ENCODE data around the gene ARHGAP45.

Gene ARHGAP45

GRCh38 chr19:1068009-1069001 is 1.3 kb downstream of the ARHGAP45 start:
- no peak overlapping the region for H3K4me3 ChIP-seq (ENCODE audit: low read depth, low read length)

GRCh38 chr19:1069009-1069779 is 2.2 kb downstream of the ARHGAP45 start:
- no peak overlapping the region for H3K4me3 ChIP-seq (ENCODE audit: low read depth, low read length)

DNA sequence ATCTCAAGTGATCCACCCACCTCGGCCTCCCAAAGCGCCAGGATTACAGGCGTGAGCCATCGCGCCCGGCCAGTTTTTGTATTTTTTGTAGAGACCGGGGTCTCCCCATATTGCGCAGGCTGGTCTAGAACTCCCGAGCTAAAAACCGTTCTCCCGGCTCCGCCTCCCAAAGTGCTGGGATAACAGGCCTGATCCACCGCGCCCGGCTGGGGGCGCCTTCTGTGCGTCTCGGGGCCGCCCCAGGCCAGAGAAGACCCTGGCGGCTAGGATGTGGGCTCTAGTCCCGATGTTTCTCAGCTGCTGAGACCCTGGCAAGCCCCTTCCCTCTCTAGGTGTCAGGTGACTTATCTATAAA is 3.6 kb downstream of the ARHGAP45 start:
- H3K4me3 ChIP-seq (ENCODE audit: low read depth, low read length), result peak overlapping the region; percentile 43

GRCh38 chr19:1070931-1071791 is 4.2 kb downstream of the ARHGAP45 start:
- peak overlapping the region; percentile 43 for H3K4me3 ChIP-seq (ENCODE audit: low read depth, low read length)

DNA sequence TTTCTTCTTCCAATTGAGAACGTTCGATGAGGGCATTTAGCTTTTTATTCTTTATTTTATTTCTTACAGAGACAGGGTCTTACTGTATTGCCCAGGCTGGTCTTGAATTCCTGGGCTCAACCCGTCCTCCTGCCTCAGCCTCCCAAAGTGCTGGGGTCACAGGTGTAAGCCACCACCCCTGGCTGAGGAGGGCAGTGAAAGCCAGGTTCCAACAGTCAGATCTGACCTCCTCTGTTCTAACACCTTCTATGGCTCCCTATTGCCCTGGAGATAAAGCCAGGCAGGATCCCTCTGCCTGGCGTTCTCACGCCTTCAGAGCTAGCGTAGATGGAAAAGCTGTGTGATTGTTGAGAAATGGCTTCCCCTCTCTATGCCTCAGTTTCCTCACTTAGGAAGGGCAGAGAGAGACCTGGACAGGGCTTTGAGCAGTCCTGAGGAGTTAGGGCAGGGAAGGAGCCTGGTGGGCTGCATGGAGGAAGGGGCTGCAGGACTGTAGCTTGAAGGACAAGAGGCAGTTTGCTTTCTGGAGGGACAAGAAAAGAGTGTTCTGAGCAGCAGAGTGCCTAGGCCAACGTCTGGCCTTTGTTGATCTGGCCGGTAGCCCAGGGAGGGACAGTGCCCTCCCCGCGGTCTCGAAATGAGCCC is 5.5 kb downstream of the ARHGAP45 start:
- no peak overlapping the region for H3K4me3 ChIP-seq (ENCODE audit: low read depth, low read length)

GRCh38 chr19:1073063-1073955 is 6.3 kb downstream of the ARHGAP45 start:
- no peak overlapping the region for H3K4me3 ChIP-seq (ENCODE audit: low read depth, low read length)

DNA sequence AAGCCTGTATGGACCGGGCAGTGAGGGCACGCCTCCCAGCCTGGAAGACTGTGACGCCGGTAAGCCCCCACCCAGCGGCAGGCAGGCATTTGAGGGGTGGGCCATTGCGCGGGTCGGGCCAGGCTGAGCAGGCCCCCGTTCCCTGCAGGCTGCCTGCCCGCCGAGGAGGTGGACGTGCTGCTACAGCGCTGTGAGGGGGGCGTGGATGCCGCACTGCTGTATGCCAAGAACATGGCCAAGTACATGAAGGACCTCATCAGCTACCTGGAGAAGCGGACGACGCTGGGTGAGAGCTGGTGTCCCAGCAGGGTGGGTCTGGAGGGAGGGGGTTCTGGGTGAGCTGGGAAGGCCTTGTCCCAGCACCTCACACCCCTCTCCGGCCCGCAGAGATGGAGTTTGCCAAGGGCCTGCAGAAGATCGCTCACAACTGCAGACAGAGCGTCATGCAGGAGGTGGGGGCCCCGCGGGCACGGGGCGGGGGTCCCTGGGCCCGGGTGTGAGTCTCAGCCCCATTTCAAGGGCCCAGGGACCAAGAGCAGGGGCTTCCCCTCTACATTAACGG is 7.1 kb downstream of the ARHGAP45 start:
- H3K4me3 ChIP-seq (ENCODE audit: low read depth, low read length), result no peak overlapping the region

DNA sequence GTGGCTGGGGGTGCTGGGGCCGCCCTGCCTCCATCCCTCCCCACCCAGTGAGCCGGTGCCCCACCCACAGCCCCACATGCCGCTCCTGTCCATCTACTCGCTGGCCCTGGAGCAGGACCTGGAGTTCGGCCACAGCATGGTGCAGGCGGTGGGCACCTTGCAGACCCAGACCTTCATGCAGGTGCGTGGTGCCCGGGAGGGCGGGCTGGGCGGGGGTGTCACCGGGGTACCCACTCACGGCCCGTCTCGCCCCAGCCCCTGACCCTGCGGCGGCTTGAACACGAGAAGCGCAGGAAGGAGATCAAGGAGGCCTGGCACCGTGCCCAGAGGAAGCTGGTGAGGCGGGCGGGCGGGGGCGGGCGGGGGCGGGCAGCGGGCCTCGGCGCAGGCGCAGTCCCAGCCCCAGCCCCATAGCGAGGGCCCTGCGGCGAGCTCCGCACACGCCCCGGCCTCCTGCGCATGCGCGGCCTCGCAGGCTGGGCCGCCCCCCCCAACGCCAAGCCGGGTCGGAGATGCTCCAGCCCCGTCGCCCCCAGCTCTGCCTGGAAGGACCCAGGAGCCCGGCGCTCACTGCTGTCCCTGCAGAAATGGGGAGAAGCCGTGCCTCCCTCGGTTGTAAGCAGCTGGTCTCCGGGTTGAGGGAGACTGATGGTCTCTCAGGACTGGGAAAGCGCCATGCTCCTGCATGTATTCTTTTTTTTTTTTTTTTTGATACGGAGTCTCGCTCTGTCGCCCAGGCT is 7.7 kb downstream of the ARHGAP45 start:
- no peak overlapping the region for H3K4me3 ChIP-seq (ENCODE audit: low read depth, low read length)

GRCh38 chr19:1076046-1076386 is 9.0 kb downstream of the ARHGAP45 start:
- H3K4me3 ChIP-seq (ENCODE audit: low read depth, low read length), result no peak overlapping the region

- no peak overlapping the region for H3K4me3 ChIP-seq (ENCODE audit: low read depth, low read length)
Measured at GRCh38 chr19:1076951-1077350, 10.0 kb downstream of the ARHGAP45 start.

DNA sequence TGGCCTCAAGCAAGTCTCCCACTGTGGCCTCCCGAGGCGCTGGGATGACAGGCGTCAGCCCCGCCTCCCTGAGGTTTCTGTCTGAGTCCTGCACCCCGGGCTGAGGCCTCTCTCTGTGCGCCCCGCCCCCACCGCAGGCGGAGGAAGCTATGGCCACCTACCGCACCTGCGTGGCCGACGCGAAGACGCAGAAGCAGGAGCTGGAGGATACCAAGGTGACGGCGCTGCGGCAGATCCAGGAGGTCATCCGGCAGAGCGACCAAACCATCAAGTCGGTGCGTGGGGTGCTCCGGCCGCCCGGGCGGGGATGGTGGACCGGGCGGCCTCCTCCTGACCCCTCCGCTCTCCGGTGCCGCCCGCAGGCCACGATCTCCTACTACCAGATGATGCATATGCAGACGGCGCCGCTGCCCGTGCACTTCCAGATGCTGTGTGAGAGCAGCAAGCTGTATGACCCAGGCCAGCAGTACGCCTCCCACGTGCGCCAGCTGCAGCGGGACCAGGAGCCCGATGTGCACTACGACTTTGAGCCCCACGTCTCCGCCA is 12.7 kb downstream of the ARHGAP45 start:
- no peak overlapping the region for H3K4me3 ChIP-seq (ENCODE audit: low read depth, low read length)

DNA sequence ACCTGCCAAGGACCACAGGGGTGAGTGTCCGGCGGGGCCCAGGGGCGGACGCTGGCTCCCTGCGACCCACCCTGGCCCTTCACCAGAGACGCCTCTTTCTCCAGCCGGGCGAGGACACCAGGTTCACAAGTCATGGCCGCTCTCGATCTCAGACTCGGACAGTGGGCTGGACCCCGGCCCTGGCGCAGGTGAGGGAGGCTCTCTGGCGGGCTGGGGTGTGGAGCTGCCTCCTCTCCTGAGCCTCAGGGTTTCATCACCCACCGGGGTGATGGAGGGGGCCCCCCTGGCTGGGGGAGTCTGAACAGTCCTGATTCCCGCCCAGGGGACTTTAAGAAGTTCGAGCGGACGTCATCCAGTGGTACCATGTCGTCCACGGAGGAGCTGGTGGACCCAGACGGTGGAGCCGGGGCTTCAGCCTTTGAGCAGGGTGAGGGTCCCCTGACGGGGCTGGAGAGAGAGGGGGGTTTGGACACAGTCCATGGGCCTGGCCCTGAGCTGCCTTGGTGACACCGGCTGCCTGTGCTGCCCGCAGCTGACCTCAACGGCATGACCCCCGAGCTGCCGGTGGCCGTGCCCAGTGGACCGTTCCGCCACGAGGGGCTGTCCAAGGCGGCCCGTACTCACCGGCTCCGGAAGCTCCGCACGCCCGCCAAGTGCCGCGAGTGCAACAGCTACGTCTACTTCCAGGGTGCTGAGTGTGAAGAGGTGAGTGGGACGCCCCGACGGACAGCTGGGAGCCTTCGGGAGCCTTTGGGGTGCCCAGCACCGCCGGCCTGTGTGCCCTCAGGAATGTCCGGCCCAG is 13.6 kb downstream of the ARHGAP45 start:
- H3K4me3 ChIP-seq (ENCODE audit: low read depth, low read length), result no peak overlapping the region

- H3K4me3 ChIP-seq (ENCODE audit: low read depth, low read length), result no peak overlapping the region
Measured at GRCh38 chr19:1081301-1082164, 14.6 kb downstream of the ARHGAP45 start.

DNA sequence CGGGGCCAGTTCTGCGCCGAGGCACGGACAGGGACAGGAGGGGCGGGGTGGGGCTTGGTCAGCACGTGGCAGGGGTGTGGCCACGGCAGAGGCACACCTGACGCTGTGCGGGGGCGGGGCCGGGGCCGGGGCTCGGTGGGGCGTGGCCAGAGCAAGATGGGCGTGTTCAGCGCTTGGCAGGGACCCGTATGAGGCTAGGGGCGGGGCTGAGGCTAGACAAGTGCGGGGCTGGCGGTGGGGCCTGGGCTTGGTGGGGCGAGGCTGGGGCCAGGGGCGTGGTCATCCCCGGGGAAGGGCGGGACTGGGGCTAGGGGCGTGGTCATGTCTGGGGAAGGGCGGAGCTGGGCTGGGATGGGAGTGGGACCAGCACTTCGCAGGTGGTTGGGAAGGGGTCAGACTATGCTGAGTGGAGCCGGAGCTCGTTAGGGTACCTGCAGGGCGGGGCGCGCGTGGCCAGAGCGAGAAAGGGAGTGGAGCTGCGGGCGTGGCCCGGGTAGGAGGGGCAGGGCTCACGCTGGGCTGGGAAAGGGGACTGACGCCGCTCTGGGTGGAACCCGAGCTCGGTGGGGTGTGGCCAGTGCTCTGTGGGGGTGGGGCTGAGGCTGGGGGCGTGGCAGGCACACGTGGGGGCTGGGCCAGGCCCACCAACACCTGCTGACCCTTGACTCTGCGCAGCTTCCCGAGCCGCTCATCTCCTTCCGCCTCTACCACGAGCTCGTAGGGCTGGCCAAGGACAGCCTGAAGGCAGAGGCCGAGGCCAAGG is 15.4 kb downstream of the ARHGAP45 start:
- peak overlapping the region; percentile 8 for H3K4me3 ChIP-seq (ENCODE audit: low read depth, low read length)

DNA sequence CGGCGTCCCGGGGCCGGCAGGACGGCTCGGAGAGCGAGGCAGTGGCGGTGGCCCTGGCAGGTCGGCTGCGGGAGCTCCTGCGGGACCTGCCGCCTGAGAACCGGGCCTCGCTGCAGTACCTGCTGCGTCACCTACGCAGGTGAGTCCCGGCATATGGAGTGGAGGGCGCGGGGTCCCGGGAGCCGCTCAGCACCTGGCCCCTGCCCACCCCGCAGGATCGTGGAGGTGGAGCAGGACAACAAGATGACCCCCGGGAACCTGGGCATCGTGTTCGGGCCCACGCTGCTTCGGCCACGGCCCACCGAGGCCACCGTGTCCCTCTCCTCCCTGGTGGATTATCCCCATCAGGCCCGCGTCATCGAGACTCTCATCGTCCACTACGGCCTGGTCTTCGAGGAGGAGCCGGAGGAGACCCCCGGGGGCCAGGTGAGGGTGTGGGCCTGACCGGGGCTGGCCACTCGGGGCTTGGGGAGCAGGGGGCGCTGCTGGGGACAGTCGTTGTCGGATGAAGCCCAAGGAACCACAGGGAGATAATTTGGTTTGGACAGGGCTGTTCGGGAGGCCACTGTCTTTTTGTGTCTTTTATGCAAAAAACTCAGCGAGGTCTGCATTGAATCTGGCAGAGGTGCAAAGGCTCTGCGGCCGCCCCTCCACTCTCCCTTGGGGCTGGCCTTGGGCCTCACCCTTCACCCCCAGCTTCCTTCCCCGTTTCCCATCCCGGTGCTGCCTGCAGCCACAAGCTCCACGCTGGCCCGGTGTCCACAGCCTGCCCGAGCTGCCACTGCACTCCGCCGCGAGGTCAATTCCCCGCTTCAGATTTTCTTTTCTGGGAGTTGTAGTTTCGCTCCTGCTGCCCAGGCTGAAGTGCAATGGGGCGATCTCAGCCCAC is 16.2 kb downstream of the ARHGAP45 start:
- no peak overlapping the region for H3K4me3 ChIP-seq (ENCODE audit: low read depth, low read length)
